Hippocampal formation (tissue), 2 donors: ENCODE data around the gene ASCL5.

Source experiments
- DNase-seq, 2 donors: peaks; one replicate each; lab custom pipeline; 2025; lab: John Stamatoyannopoulos, UW

Gene ASCL5

DNA sequence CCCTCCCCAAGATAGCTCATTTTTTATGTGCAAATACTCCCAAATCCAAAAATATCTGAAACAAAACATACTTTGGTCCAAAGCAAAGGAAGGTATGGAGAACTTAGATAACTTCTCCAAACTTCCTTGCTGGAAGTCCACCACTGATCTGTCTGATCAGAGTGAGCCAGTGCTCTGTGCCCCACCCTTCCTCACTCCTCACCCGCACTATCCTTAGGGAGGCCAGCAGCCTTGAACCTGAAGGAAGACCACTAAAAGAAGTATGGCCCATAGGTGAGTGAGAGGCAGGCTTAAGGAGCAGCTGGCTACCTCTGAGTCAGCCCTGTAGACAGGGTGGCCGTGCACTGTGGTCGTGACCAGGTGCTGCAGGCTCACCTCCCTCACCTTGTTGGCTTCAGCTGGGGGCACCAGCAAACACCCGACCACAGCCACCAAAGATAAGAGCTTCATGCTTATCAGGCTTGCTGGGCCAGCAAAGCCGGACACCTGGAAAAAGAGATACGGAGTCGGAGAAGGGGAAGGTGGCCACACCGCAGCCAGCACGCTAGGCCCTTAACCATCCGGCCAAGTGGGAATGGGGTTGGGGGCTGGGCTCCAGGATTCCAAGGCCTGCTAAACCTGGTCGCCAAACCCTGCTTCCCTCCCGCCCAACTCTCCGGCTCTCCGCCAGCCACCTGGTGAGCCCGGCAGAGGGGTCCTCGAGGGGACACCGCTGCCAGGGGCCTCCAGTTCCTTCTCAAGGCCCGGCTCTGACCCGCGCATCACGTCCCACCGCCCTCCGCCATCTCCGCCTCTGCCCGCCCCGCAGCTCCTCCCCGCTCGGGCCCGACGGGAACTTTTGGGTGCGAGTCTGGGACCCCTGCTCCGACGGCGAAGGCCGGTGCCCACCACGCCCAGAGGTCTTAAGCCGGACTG, 26.7 kb upstream of the ASCL5 start:
- no peak for DNase-seq

DNA sequence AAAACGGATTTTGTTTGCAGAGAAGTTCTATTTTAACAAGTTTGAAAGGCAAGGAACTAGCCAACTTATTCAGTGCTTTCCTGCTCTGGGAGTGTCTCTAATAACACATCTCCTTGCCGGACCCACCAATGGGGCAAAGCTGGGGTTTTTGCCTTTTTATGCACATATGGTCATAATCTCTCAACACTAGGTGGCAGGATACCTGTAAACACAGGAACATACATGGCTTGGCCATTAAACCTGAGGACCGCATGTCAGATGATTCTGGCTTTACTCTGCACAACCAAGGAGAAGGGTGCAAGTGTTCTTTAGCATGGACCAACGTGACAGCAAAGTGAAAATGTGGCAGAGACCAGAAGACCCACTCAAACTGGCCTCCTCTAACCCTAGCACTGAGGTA, 22.4 kb upstream of the ASCL5 start:
- DNase-seq: no peak

DNA sequence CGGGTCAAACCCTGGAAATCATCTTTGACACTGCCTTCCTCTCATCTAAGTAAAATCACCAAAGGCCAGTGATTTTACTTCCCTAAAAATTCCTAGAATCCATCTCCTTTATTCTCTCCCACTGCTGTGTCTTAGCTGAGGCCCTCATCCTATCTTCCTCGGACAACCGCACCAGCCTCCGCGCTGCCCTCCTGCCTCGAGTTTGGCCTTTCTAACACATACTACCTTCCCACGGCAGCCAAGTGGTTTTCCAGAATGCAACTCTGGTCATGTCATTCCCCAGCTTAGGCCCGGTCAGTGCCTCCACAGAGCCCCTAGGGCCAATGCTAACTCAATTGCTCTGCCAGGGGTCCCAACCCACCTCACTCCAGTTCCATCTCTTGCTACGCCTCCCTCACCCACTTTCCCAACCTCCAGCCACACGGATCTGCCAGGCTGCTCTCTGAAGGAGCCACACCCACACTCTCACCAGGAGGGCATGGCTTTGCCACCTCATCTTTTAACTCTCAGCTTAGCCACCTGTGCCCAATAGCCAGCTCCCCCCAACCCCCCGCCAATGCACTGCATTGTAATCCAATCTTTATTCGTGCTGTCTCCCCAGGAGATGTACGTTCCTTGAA, 20.5 kb upstream of the ASCL5 start:
- no peak for DNase-seq

DNA sequence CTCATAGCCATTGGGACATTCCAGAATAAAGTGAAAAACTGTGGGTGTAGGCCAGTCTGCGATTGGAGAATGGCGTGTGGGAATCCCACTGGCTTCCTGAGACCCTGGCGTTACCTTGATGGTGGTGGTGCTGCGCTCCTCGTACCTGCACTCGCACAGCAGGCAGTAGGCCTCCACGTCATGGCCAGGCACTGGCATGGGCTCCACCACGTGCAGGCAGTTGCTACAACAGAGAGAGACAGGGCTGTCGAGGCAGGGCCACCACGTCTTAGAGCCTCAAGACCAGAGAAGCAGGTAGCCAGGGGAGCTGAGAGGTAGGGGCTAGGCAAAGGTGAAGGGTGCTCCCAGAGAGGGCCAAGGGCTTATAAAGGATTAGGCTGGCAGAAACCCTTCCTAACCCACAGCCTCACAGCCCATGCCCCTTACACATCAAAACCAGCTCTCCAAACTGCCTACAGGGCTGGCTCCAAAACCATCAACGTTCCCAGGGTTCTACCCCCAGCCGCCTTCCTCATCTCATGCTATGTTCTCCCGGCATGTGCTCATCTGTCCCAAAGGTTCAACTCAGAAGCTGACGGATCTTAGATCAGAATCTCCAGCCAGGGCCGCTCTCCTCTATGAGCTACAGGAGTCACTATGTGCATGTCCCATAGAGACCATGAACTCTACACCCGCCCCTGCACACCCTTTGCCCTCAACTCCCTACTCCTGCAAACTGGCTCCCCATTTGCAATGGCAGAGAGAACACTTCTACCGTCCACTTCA, 19.8 kb upstream of the ASCL5 start:
- DNase-seq: no peak

DNA sequence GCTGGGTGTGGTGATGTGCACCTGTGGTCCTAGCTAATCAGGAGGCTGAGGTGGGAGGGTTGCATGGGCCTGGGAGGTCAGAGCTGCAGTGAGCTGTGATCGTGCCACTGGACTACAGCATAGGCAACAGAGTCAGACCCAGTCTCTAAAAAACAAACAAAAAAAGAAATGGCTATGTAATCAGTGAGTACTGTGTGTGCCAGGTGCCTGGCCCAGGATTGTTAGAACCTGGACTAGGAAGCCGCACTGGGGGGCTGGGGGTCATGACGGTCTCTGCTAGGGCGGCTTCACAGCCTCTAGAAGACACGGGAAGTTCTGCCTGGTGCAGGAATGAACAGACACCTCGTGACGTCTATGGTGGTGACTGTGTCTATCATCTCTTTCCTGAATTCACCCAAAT, 18.8 kb upstream of the ASCL5 start:
- DNase-seq: no peak

DNA sequence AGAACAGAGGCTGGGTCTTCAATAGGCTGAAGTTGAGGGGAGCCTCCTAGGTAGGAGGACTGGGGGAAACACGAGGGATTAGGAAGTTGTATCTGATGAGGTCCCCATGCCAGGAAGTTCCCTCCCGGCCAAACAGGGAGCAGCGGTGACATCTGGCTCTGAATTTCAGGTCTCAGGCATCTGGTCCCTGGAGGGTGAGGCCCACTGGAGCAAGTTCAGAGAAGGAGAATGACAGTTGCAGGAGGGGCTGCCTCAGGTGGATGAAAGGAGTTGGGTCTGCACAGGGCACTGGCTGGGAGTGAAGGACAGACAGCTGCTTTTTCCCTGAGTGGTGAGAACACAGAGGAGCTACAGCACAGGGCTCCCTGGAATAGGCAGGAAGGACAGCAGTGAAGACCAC, 18.1 kb upstream of the ASCL5 start:
- no peak for DNase-seq

DNA sequence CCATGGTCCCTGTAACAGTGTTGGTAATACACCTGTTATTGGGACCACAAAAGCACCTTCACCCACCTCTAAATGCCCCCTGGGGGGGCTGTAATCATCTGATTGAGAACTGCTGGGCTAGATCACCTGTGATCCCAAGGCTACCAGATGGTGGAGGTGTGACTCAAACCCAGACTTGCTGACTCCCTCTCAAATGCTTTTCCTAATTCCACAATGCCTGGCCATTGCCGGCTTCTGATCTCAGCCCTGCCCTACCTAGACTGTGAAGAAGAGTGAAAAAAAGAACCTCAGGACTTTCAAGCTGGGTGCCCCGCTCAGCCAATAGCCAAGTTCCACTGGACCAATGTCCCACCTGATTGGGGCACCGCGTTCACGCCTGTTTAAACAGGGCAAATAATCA, 17.7 kb upstream of the ASCL5 start:
- no peak for DNase-seq

DNA sequence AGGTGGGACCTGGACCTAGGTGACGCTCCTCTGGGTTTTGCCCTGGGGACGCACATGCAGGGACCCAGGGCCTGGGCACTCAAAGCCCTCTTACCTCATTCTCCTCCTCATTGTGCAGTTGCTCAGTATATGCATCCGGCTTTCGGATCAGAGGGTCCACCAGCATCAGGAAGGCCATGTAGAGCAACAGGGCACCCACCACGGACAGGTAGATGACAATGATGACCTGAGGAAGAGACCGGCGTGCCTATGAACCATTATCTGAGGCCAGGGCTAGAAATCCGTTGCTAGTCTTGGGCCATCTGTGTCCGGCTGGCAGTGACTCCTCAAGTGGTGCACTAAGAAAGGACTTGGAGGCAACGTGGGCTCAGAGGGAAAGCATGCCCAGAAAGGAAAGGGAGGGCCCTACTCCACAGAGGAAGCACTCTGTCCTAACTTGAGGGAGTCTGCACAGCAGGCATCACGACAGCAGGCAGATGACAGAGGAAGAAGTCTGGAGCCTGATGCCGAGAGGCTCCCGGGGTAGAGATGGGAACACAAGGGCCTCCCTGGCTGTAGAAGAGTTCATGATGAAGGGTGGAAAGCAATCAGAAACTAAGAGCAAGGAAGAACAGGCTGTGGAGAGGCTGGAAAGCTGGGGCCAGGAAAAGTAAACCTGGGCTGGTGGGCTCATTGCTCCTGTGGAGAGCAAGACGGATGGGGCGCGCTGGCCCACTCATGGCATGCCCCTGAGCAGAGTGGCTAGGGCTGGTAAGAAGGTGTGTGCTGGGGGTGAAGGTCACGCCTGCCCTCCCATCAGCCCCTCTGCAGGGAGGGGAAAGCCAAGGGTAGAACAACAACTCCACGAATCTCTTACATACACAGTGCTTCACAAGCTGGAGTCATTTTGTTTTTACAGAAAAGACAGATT, 17.0 kb upstream of the ASCL5 start:
- DNase-seq: peak in 1 of 2 donors; percentile 29

DNA sequence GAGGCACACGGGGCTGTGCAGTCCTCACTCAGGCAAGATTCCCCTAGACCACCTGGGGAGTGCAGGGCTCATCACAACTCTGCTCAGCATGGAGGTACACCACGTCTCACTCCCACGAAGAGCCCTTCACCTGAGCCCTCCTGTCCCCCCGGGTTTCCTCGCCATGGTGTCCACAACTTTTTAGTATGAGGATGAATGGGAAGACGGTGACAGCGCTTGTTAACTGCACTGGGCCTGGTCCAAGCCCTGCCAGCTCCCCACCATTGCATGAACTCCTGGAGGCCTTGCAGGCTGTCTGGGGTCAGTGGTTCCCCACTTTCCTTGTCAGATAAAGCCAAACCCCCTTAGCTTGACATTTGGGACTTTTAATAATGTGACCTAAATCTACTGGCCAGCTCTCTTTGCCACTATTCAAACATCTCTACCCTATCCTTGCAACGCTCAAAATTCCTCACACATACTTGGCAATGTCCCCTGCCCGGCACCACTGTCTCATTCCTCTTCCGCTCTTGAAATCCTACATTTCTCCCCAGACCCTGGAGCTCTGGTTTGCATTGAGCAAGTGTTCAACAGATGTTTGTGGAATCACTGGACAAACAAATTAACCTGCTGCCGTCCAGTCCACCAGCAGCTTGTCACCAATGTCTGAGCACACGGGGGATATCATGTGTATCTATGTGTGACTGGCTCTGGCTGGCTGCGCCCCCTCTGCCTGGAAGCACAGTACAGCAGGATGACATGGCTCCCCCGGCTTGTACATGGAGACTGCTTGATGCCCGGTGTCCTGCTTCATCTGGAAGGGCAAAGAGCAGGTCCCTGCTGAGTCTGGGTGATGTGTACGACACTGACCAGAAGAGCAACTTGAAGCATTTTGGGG, 16.1 kb upstream of the ASCL5 start:
- DNase-seq: no peak

DNA sequence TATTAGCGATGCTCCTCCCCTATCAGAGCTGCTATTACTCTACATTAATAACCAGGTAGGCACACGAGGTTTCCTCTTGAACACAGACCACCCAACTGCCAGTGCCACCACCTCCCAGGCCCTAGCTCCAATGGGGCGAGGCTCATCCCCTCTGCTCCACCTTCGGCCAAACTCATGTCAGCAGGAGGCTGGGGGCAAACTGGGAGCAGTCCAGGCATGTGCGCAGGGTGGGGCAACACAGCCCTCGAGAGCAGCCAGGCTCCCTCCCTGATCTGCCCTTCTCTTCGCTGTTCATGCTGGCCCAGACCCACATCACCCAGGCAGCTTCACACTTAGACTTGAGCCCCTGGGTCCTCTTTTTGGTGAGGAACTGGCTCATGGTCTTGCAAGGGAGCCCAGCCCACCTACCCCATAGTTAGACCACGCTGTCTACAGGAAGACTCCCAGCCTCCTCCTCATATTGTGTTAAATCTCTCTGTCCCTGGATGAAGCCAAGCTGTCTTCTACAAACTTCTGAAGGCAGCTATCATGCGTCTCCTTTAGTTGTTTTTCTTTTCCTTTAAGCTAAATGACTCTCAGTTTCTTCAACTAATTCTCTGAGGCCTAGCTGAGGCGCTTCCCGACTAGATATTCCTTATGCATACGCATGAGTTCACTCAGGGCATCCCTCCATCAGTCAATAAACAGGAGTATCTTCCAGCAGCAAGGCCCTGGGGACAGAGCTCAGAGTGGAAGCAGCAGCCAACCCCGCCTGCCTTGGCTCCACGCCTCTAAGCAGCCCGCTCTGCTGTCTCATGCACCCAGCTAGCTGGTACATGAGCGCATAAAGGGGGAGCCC, 15.2 kb upstream of the ASCL5 start:
- DNase-seq: no peak

DNA sequence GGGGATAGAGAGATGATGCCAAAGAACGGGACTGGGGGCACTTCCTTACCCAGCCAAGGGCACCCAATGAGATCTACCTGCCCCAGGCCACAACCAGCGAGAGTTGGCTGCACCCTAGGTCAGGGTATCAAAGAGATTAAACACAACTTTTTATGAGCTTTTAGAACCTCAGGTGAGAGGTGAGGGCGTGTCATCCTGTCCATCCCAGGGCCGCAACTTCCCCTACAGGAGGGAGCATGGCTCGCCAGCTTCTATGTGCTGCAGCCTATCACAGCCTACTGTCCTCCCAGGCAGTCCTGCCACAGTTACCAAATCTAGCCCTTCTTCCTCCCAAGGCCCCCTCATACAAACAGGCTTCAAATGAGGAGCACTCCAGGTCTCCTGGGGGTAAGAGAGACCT, 14.4 kb upstream of the ASCL5 start:
- DNase-seq: no peak

DNA sequence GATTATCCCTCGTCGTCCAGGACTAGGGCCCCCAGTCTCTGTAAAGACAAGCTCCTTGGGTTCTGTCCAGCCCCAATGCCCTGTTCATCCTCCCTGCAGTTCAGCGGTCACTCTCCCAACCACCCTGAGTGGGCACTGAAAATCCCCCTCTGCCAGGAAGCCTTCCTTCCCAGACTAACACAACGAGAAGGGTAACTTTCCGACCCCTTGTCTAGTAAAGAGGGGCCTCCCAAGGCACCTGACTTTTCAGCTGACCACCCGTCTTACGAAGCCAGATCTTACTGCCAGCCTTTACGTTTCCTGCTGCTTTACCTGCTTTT, 13.9 kb upstream of the ASCL5 start:
- no peak for DNase-seq

DNA sequence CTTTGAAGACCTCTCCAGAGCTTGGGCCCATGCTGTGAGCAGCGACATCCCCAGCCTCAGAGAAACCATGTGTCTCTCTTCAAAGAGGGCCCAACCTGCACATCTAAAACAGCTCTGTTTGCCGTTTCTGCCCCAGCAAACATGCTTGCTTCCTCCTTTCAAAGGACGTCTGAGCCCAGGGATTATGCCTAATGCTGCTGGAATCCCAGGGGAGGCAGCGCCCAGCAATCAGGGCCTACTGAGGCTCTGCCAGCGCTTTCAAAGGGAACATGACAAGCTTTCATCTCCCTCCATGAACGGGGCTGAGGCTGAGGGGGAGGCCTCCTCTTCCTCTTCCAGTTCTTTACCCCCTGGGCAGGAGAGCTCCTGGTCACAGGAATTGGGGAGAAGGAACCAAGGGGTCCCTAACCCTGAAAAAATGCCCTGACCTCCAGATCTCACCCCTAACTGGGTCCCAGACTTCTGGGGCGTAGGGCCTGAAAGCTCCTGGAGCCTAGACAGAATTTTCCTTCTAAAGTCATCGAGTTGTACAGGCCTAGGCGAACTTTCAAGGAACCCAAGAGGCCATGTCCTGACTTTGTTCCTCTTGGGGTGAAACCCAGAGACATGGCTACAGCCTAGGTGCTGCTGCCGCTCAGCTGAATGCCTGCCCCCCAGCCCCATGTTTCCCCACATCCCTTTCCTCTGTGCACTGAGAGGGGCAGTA, 13.4 kb upstream of the ASCL5 start:
- no peak for DNase-seq

DNA sequence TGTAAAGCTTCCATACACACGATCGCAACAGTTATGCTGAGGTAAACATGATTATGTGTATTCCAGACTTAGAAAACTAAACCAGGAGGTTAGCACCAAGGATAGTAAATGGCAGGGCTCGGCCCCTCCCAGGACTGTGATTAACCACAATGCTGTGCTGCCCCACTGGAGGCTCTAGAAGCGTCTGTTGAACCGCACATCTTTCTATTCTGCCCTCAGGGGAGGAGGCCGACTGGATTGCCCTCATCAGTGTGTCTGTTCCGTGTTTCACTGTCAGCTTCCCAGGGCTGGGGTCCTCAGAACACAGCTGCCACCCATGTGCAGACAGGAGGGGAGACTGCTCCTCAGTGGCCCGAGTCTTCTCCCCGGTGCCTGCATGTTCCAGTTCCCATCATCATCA, 12.8 kb upstream of the ASCL5 start:
- DNase-seq: no peak

DNA sequence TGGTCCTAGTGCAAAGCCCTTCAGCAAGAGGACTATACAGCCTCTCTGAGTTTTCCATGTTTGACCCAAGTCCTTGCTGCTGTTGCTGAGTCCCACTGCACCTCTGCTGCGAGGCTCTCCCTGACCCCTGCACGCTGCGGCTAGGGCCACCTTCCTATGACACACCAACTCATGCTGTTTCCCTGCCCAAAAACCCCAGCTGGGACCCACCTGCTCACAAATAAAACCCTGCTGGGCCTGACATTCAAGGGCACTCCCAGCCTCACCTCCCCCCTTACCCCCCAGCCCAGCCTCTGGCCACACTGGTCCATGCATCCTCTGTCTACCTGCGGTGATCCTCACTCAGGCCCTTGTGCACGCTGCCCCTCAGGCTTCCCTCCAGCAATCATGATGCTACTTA, 12.3 kb upstream of the ASCL5 start:
- DNase-seq: no peak

DNA sequence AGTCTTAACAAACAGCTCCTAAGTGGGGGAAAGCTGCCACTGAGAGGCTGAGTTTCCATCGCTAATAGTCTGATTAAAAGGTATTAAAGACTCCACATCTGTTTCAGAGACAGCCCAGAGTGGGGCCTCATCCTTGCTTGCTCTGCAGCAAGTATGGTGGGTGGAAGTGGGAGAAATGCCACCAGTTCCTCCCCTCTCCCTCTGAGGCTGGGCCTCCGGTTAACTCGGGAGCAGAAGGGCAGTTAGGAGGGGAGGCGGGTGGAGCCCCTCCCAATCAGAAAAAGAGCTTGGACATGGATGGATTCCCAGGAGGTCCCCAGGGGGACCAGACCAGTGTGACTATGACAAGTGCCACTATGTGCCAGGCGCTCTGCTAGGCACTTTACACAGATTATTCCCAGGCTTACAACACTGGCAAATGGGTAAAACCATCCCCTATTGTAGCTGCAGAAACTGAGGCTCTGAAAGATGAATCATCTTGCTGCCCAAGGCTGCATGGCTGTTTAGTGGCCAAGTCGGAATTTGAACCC, 11.4 kb upstream of the ASCL5 start:
- DNase-seq: no peak

DNA sequence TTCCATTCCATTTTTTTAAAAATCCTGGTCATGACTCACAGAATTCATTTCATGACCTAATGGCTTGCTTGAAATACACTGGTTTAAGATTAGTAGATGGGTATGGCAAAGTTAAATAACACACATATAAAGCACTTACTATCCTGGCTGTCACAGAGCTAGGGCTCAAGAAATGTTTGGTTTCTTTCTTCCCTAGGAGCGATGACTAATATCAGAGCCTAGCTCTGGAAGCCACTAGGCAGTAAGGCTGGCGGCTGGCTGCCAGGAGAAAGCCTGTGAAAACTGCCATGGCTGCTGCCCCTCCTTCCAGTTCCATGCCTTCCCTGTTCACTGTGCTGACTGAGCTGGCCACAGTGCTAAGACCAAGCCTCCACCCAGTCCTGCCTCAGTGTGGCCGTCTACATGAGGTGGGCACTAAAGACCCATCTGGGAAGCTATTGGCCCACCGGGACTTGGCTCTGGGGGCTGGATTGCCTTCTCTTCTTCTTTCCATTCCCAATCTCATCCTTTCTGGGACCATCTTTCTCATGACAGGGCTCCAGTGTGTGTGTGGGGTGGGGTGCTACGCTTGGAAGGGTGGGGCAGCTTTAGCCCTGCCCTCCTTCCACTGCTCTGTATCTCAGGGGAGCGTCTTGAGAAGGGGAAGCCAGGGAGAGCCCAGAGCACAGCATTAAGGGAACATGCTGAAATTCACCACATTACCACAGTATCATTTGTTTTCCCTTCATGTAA, 10.8 kb upstream of the ASCL5 start:
- peak; percentile 37 to 54 for DNase-seq

DNA sequence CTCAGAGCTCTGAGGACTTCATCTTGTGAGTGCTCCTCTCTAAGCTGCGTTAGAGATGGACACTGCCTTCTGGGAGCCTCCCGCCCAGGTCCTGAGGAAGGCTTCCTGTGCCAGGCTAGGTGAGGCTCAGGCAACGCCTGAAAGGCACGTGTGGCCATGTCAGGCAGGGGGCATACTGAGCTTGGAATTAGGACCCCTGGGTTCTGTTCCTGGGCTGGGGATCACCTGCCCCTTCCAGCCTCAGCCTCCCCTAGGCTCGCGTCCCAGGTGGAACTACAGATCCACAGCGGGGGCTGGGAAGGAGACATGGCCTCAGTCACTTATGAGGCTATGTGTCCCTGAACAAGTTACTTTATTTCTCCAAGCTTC, 10.0 kb upstream of the ASCL5 start:
- DNase-seq: no peak
